ENCODE measurements around the gene STK39. TPM values are rescaled to one million over a fixed set of nuclear protein-coding genes. Genes with fewer than 3 reads are reported as not detected.

The STK39 gene
- total RNA-seq, 2 experiments from 2014 or later: 27.3 to 28.8 TPM

GRCh38 chr2:168064011-168064998 is 183.1 kb downstream of the STK39 start:
- no peaks in the 10 kb centered on the region for H3K4me1 Mint-ChIP-seq
- no peaks in the 10 kb centered on the region for H3K27me3 Mint-ChIP-seq
- POLR2A ChIA-PET: no interaction called here
- H3K27ac Mint-ChIP-seq: no peak overlapping the region
- DNase-seq (no peak), ATAC-seq (ENCODE audit: low read depth) (no peak)
- H3K4me3 Mint-ChIP-seq: no peak overlapping the region
- H3K36me3 Mint-ChIP-seq: peaks cover 29% of the 10 kb centered on the region
- H3K9me3 Mint-ChIP-seq: no peaks in the 10 kb centered on the region

DNA sequence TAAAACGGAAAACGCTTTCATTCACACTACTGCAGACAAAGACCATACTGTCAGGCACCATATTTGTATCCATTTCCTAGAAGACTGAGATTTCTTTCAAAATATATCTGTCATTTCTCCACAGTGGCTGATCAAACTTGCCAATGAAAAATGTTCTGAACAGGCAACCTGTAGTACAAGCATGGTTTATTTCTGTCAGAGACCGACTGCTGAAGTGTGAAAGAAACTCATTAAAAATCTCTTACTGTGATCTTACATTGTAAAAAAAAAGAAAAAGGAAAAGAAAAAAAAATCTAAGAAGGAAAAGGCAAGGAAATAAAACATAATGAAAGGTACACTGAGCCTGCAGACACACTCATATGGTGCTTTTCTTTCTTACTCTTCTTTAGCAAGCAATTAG is 184.5 kb downstream of the STK39 start:
- Mint-ChIP-seq H3K36me3 (peaks cover 26% of the 10 kb centered on the region), H3K27ac (no peak overlapping the region), H3K4me1 (no peaks in the 10 kb centered on the region), H3K27me3 (no peaks in the 10 kb centered on the region), H3K4me3 (no peak overlapping the region), H3K9me3 (no peaks in the 10 kb centered on the region)
- no peak for ATAC-seq (ENCODE audit: low read depth)
- no peak for DNase-seq
- POLR2A ChIA-PET: no interaction called here

GRCh38 chr2:168062054-168062453 is 185.3 kb downstream of the STK39 start:
- peaks cover 19% of the 10 kb centered on the region for H3K36me3 Mint-ChIP-seq
- POLR2A ChIA-PET: no interaction called here
- DNase-seq: no peak
- no peaks in the 10 kb centered on the region for H3K9me3 Mint-ChIP-seq
- H3K27me3 Mint-ChIP-seq: no peaks in the 10 kb centered on the region
- H3K4me1 Mint-ChIP-seq: no peaks in the 10 kb centered on the region
- no peak for ATAC-seq (ENCODE audit: low read depth)
- no peak overlapping the region for H3K27ac Mint-ChIP-seq
- H3K4me3 Mint-ChIP-seq: no peak overlapping the region

- POLR2A ChIA-PET: no interaction called here
- Mint-ChIP-seq H3K9me3 (no peaks in the 10 kb centered on the region), H3K27me3 (no peaks in the 10 kb centered on the region), H3K27ac (no peak overlapping the region), H3K36me3 (peaks cover 19% of the 10 kb centered on the region), H3K4me3 (no peak overlapping the region), H3K4me1 (no peaks in the 10 kb centered on the region)
- ATAC-seq (ENCODE audit: low read depth) (no peak), DNase-seq (no peak)
These were observed 186.2 kb downstream of the STK39 start for GRCh38 chr2:168060986-168061750.

- Mint-ChIP-seq H3K4me3 (no peak overlapping the region), H3K27ac (no peak overlapping the region), H3K4me1 (no peaks in the 10 kb centered on the region), H3K27me3 (no peaks in the 10 kb centered on the region), H3K36me3 (peaks cover 18% of the 10 kb centered on the region), H3K9me3 (no peaks in the 10 kb centered on the region)
- POLR2A ChIA-PET: no interaction called here
- no peak for DNase-seq
- no peak for ATAC-seq (ENCODE audit: low read depth)
These were observed 187.6 kb downstream of the STK39 start for GRCh38 chr2:168059758-168060157.

DNA sequence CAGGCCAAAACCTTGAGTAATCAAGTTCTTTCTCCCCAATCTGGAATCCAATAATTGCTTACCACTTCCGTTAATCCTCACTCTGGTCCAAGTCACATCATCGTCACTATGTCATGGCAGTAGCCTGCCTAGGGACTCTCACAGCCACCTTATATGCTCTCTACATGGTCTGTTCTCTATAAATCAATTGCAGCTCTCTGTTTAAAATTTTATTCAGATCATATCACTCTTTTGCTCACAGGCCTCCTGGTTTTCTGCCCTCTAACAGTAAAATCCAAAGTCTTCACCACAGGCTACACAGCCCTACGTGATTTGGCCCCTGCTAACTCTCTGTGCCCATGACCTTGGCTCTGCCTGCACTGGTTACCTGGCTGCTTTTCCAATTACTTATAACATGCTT is 188.7 kb downstream of the STK39 start:
- POLR2A ChIA-PET: no interaction called here
- peaks cover 19% of the 10 kb centered on the region for H3K36me3 Mint-ChIP-seq
- no peak for DNase-seq
- no peaks in the 10 kb centered on the region for H3K27me3 Mint-ChIP-seq
- H3K9me3 Mint-ChIP-seq: no peaks in the 10 kb centered on the region
- H3K4me3 Mint-ChIP-seq: no peak overlapping the region
- H3K27ac Mint-ChIP-seq: no peak overlapping the region
- H3K4me1 Mint-ChIP-seq: no peaks in the 10 kb centered on the region
- ATAC-seq (ENCODE audit: low read depth): no peak

- no peaks in the 10 kb centered on the region for H3K27me3 Mint-ChIP-seq
- POLR2A ChIA-PET: no interaction called here
- H3K27ac Mint-ChIP-seq: no peak overlapping the region
- no peaks in the 10 kb centered on the region for H3K9me3 Mint-ChIP-seq
- no peak for ATAC-seq (ENCODE audit: low read depth)
- peaks cover 11% of the 10 kb centered on the region for H3K36me3 Mint-ChIP-seq
- H3K4me3 Mint-ChIP-seq: no peak overlapping the region
- DNase-seq: no peak
- no peaks in the 10 kb centered on the region for H3K4me1 Mint-ChIP-seq
These were observed 191.1 kb downstream of the STK39 start for GRCh38 chr2:168056242-168056787.

GRCh38 chr2:168054657-168055056 is 192.7 kb downstream of the STK39 start:
- Mint-ChIP-seq H3K27me3 (no peaks in the 10 kb centered on the region), H3K4me1 (no peaks in the 10 kb centered on the region), H3K27ac (no peak overlapping the region), H3K9me3 (no peaks in the 10 kb centered on the region), H3K36me3 (peaks cover 8% of the 10 kb centered on the region), H3K4me3 (no peak overlapping the region)
- DNase-seq (no peak), ATAC-seq (ENCODE audit: low read depth) (no peak)
- POLR2A ChIA-PET: no interaction called here

DNA sequence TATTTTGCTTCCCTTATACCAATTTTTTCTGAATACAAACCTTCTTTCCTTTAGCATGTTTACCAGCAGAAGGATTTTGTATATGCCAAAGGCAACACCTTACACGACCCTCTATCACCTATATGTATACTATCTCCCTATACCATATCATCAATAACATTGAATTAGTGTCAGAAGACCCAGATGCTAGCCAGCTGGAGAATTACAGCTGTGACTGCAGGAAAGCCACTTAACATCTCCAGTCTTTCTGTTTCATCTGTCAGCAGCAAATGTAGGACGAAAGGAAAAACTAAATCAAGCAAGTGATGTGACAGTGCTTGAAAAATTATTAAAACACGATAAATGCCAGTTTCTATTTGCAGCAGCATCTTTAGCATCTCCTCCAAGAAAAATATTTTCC is 193.7 kb downstream of the STK39 start:
- Mint-ChIP-seq H3K4me3 (no peak overlapping the region), H3K4me1 (no peaks in the 10 kb centered on the region), H3K9me3 (no peaks in the 10 kb centered on the region), H3K27ac (no peak overlapping the region), H3K36me3 (peaks cover 13% of the 10 kb centered on the region), H3K27me3 (no peaks in the 10 kb centered on the region)
- DNase-seq: no peak
- POLR2A ChIA-PET: no interaction called here
- no peak for ATAC-seq (ENCODE audit: low read depth)

DNA sequence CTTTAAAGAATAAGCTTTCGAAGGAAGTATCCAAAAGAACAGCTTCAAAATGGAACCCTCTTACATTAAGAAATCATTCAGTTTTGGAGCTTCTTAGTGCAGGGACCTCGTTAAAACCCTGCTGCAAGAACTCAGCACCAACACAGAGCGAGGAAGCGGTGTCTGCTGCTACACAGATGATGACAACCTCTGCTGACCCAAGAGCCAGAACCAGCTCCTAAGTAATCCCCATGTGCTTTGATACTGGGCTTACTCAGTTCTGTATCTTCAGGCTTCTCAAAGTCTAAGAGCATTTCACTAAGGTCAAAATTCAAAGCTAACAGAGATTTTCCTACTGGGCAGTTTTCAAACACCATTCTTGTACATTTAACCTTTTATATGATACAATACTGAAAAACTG is 194.6 kb downstream of the STK39 start:
- POLR2A ChIA-PET: no interaction called here
- ATAC-seq (ENCODE audit: low read depth) (no peak), DNase-seq (no peak)
- no peak overlapping the region for H3K27ac Mint-ChIP-seq
- no peaks in the 10 kb centered on the region for H3K4me1 Mint-ChIP-seq
- peaks cover 14% of the 10 kb centered on the region for H3K36me3 Mint-ChIP-seq
- H3K27me3 Mint-ChIP-seq: no peaks in the 10 kb centered on the region
- H3K9me3 Mint-ChIP-seq: no peaks in the 10 kb centered on the region
- no peak overlapping the region for H3K4me3 Mint-ChIP-seq

- no peak for ATAC-seq (ENCODE audit: low read depth)
- H3K36me3 Mint-ChIP-seq: peaks cover 18% of the 10 kb centered on the region
- no peak for DNase-seq
- H3K4me1 Mint-ChIP-seq: no peaks in the 10 kb centered on the region
- no peaks in the 10 kb centered on the region for H3K27me3 Mint-ChIP-seq
- H3K9me3 Mint-ChIP-seq: no peaks in the 10 kb centered on the region
- H3K27ac Mint-ChIP-seq: no peak overlapping the region
- POLR2A ChIA-PET: no interaction called here
- H3K4me3 Mint-ChIP-seq: no peak overlapping the region
These were observed 197.0 kb downstream of the STK39 start for GRCh38 chr2:168050377-168050776.

- Mint-ChIP-seq H3K36me3 (peaks cover 18% of the 10 kb centered on the region), H3K4me1 (no peaks in the 10 kb centered on the region), H3K27me3 (no peaks in the 10 kb centered on the region), H3K9me3 (no peaks in the 10 kb centered on the region), H3K4me3 (no peak overlapping the region), H3K27ac (no peak overlapping the region)
- ATAC-seq (ENCODE audit: low read depth): no peak
- POLR2A ChIA-PET: no interaction called here
- DNase-seq: no peak
These were observed 197.8 kb downstream of the STK39 start for GRCh38 chr2:168049609-168050008.

DNA sequence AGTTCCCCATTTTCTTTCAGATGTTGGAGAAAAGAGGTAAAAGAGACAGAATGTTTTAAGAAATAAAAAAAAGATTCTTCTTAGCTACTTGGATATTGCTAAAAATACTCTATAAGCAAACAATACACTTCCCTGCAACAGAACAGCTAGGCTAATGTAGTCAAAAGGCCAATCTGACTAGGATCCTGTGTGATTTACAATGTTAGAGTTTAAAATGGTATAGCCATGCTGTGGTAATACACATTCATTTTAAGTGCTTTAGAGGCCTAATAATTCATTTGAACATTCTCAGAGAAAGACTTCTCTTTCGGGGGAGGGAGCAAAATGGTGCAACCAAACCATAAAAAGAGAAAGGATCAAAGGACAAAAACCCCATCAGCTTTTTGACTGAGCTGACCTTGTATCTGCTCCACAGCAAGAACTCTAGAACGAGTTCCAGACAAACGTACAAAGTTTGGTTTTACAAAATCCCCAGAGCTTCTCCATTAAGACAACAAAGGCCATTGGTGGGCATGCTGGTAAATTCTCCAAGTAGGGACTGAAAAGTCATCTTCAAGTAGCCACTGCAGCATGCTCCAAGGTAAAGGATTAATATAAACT is 200.2 kb downstream of the STK39 start:
- POLR2A ChIA-PET: no interaction called here
- no peak overlapping the region for H3K4me3 Mint-ChIP-seq
- no peaks in the 10 kb centered on the region for H3K9me3 Mint-ChIP-seq
- DNase-seq (no peak), ATAC-seq (ENCODE audit: low read depth) (no peak)
- no peaks in the 10 kb centered on the region for H3K4me1 Mint-ChIP-seq
- no peaks in the 10 kb centered on the region for H3K27me3 Mint-ChIP-seq
- peaks cover 16% of the 10 kb centered on the region for H3K36me3 Mint-ChIP-seq
- H3K27ac Mint-ChIP-seq: no peak overlapping the region
